ENCODE results near the gene SPATA18. TPM values are rescaled to one million over a fixed set of nuclear protein-coding genes. Genes with fewer than 3 reads are reported as not detected.
A peak's percentile ranks its signal among the peaks of the same experiment; 100 is the strongest.

Gene SPATA18
- total and polyA plus RNA-seq, 11 donors = 0.23 to 5.7 (median 1.7) TPM

DNA sequence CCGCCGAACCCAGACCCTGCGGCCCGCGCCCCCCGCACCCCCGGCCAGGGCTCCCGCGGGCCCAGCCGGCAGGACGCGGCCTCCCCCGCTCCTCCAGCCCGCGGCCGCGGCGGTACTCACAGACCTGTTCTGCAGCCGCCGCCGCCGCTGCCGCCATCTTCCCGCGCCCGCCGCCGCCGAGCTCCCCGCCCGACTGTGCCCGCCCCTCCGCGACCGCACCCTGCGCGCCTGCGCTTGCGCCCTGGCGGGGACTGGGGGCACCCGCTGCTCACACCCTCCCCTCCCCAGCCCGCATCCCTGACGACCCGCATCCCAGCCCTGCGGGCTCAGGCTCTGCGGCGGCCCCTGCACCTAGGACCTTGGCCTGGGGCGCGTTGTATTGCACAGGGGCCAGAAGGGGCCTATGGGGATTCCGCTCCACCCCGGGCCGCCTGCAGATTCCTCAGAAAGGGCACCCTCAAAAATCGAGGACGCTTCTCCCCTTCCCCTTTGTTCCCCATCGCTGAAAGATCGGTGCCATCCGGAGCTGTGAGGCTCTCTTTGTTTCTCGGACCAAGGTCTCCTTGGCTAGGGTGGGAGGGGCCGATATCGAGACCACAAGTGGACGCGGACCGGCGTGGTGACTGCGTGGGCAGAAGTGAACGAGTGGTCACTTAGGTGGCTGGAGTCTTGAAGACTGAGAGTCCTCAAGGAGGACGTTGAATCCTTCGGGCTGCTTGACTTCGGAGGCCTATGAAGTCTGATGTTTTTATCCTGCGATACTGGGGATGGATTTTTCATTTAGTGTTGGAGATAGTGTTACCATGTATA lies 12.8 kb upstream of the SPATA18 start, which contains the start of gene SGCB:
Gene SGCB, minus strand, starts transcription at position 197 of the 810 bp plus-strand sequence. Its CDS starts 40 bp downstream, at position 157.
- Histone ChIP-seq H3K9me3 (no peaks in the 10 kb centered on the region), H3K27me3 (peaks cover 0 to 27% (median 0%) of the 10 kb centered on the region in 9 donors), H3K36me3 (peaks cover 0 to 1% (median 0%) of the 10 kb centered on the region in 9 donors), H3K4me3 (peak within 1 kb of the TSS; percentile 60 to 94 (median 78)), H3K4me1 (peaks cover 3 to 31% (median 20%) of the 10 kb centered on the region in 12 donors), H3K27ac (peak within 1 kb of the TSS; percentile 62 to 92 (median 85))
- WGBS, 4 donors = 2 to 6% (median 2%) methylated on average over 19 to 70 of the region's 70 CpGs
- intact Hi-C loops (cut with DNase I) = loop anchor here in 4 of 10 donors (2.0 to 10.0 kb wide), 3 partner anchors 16 to 1336 kb away; partner anchors contain the start of genes DCUN1D4 (in 4 of the 4) and FIP1L1 (in 1 of the 4)
- DNase-seq = peak; percentile 76 to 90 (median 80)
- peak; percentile 76 to 94 (median 92) for ATAC-seq
- TF ChIP-seq, protein P1, sequence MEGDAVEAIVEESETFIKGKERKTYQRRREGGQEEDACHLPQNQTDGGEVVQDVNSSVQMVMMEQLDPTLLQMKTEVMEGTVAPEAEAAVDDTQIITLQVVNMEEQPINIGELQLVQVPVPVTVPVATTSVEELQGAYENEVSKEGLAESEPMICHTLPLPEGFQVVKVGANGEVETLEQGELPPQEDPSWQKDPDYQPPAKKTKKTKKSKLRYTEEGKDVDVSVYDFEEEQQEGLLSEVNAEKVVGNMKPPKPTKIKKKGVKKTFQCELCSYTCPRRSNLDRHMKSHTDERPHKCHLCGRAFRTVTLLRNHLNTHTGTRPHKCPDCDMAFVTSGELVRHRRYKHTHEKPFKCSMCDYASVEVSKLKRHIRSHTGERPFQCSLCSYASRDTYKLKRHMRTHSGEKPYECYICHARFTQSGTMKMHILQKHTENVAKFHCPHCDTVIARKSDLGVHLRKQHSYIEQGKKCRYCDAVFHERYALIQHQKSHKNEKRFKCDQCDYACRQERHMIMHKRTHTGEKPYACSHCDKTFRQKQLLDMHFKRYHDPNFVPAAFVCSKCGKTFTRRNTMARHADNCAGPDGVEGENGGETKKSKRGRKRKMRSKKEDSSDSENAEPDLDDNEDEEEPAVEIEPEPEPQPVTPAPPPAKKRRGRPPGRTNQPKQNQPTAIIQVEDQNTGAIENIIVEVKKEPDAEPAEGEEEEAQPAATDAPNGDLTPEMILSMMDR (IDR thresholded peaks at IDR 0.05) = no peak
- peak in 1 of 2 donors; percentile 49 for TF ChIP-seq POLR2A (IDR thresholded peaks at IDR 0.05)

DNA sequence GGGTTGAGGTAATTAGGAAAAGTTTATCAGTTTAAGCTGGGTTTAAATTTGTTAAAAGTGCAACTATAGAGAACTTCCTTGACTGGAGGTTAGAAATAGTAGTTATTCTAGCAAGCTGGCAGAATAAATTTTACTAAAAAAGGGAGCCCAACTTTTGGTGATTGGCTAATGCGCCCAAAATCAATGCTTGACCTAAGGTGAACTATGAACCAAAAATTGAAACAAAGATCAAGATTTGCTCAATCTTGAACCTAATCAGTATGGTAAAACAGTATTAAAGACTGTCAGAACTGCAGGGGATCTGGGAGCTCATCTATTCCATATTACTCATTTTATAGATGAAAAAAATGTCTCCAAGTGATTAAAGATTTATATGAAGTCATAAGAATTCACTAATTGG lies 6.1 kb upstream of the SPATA18 start:
- no peak overlapping the region for H3K4me3 ChIP-seq
- no peak for TF ChIP-seq POLR2A (IDR thresholded peaks at IDR 0.05)
- TF ChIP-seq, protein P1 (IDR thresholded peaks at IDR 0.05) = no peak
- ATAC-seq (no peak), DNase-seq (no peak)
- WGBS, 4 donors = 95 to 100% (median 97%) methylated on average over 1 of the region's 1 CpG
- no peak overlapping the region for H3K27ac ChIP-seq
- peaks cover 0 to 43% (median 5%) of the 10 kb centered on the region in 9 donors for H3K27me3 ChIP-seq
- intact Hi-C loops (cut with DNase I) = loop anchor here in 1 of 10 donors (10.0 kb wide), 1 partner anchor 200 kb away; the partner anchor contains the start of gene DCUN1D4
- H3K9me3 ChIP-seq = no peaks in the 10 kb centered on the region
- no peaks in the 10 kb centered on the region for H3K4me1 ChIP-seq
- H3K36me3 ChIP-seq = no peaks in the 10 kb centered on the region

DNA sequence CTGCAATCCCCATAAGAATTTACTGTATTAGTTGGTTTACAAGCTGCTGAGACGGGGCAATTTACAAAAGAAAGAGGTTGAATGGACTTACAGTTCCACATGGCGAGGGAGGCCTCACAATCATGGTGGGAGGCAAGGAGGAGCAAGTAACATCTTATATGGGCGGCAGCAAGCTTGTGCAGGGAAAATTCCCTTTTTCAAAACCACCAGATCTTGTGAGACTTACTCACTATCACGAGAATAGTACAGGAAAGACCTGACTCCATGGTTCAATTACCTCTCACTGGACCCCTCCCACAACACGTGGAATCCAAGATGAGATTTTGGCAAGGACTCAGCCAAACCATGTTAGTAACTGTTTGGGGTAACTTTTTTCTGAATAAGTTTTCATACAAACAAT lies 1.8 kb upstream of the SPATA18 start:
- intact Hi-C loops (cut with DNase I) = loop anchor here in 1 of 10 donors (10.0 kb wide), 1 partner anchor 204 kb away; the partner anchor contains the start of gene DCUN1D4
- Histone ChIP-seq H3K4me3 (no peak overlapping the region), H3K27me3 (peaks cover 0 to 67% (median 5%) of the 10 kb centered on the region in 9 donors), H3K9me3 (no peaks in the 10 kb centered on the region), H3K4me1 (peaks cover 0 to 19% (median 7%) of the 10 kb centered on the region in 12 donors), H3K27ac (no peak overlapping the region), H3K36me3 (no peaks in the 10 kb centered on the region)
- ATAC-seq = no peak
- WGBS, 4 donors = 91 to 95% (median 94%) methylated on average over 5 of the region's 5 CpGs
- no peak for TF ChIP-seq POLR2A (IDR thresholded peaks at IDR 0.05)
- TF ChIP-seq, protein P1 (IDR thresholded peaks at IDR 0.05) = no peak
- DNase-seq = no peak
